ENCODE measurements around the gene MYOC.
"Not testable (repeated sequence)": the region's sequence is repeated elsewhere in the genome, so short reads cannot be mapped to it uniquely, and the experiment has no call there.

Gene MYOC

GRCh38 chr1:171606402-171606941 lies 46.0 kb downstream of the MYOC start:
- peak in 9 of 56 donors; percentile 0 to 32 (median 6) for DNase-seq

GRCh38 chr1:171603042-171603441 lies 49.4 kb downstream of the MYOC start:
- DNase-seq = peak in 4 of 56 donors; percentile 4 to 19 (median 9)

GRCh38 chr1:171600862-171601261 lies 51.6 kb downstream of the MYOC start:
- no peak for DNase-seq

GRCh38 chr1:171600310-171600709 lies 52.2 kb downstream of the MYOC start:
- DNase-seq = not testable (repeated sequence)

- DNase-seq = no peak
These were observed 55.3 kb downstream of the MYOC start for GRCh38 chr1:171597203-171597602.

- no peak for DNase-seq
These were observed 55.8 kb downstream of the MYOC start for GRCh38 chr1:171596705-171597104.

- no peak for DNase-seq
These were observed 56.4 kb downstream of the MYOC start for GRCh38 chr1:171596119-171596518.

- no peak for DNase-seq
These were observed 57.2 kb downstream of the MYOC start for GRCh38 chr1:171595324-171595723.

GRCh38 chr1:171590022-171590421 lies 62.5 kb downstream of the MYOC start:
- no peak for DNase-seq

- DNase-seq = peak in 2 of 56 donors; percentile 4
These were observed 64.3 kb downstream of the MYOC start for GRCh38 chr1:171588230-171588629.

GRCh38 chr1:171585715-171586114 lies 66.8 kb downstream of the MYOC start:
- no peak for DNase-seq

Data from nucleus accumbens (tissue), 56 donors.